ENCODE data around the gene OR2AP1. TPM values are rescaled to one million over a fixed set of nuclear protein-coding genes. Genes with fewer than 3 reads are reported as not detected.

OR2AP1 gene
- total RNA-seq, 1 experiment from 2014 or later, result not detected

DNA sequence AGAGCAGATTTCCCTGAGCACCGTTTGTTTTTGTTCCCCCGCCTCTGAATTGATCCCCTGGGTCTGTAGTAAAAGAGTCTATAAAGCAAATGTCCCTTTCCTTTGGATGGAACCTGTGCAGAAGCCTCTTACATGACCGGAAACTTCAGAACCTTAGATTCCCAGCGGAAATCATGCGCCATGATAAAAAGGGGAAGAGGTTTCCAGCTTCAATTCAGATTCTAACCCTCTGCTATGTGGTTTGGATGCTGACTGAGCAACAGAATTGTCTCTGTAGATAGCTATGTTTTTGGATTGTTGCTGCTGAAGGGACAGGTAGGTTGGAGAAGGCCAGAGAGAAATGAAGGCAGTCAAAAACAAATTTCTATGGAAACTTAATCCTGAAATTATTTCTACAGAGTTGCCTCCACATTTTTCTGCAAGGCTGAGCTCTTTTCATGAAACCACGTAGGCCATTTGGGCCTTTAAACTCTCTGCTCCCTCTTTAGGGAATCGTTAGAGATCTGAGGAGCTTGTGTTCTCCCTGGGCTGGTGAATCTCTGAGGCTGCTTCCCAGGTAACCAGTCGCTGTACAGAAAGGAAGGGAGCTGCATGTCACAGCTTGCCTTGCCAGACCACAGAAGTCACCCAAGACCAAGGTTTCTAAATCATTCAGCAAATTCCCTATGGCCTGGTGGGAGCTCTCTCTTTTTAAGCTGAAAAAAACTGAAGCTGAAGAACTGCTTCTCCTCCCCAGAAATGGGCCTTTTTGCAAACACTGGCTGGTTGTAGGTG lies 35.7 kb downstream of the OR2AP1 start:
- H3K4me1 ChIP-seq (ENCODE audit: control insufficient read depth, insufficient read depth, low read length), result no peaks in the 10 kb centered on the region
- H3K27me3 ChIP-seq (ENCODE audit: control insufficient read depth, insufficient read depth, low read length), result peaks cover 2% of the 10 kb centered on the region; the same call in 1 of the 2 replicates
- POLR2A ChIA-PET, result no interaction called here
- no peak for DNase-seq (ENCODE audit: low read depth, low spot score)
- no peak overlapping the region for H3K27ac ChIP-seq (ENCODE audit: low read length)
- intact Hi-C loops (cut with micrococcal nuclease; ENCODE audit: unreplicated experiment) (no loop called here), in situ Hi-C loops (cut with HindIII; ENCODE audit: low pct_unique_long_range_greater_than_20kb, low sequenced_read_pairs) (no loop called here)
- no peaks in the 10 kb centered on the region for H3K36me3 ChIP-seq (ENCODE audit: control insufficient read depth, insufficient read depth, low read length)
- no TSS peak for BruUV-seq (replicated peaks)
- no peak for ATAC-seq
- TF ChIP-seq TCF7L2 (IDR thresholded peaks at IDR 0.05; ENCODE audit: low read depth, low read length) (no peak), POLR2AphosphoS5 (IDR thresholded peaks at IDR 0.05; ENCODE audit: low read depth, low read length) (no peak), SIN3A (IDR thresholded peaks at IDR 0.05; ENCODE audit: borderline replicate concordance, insufficient read depth, low read depth, low read length) (no peak)
- TF ChIP-seq, protein P1, sequence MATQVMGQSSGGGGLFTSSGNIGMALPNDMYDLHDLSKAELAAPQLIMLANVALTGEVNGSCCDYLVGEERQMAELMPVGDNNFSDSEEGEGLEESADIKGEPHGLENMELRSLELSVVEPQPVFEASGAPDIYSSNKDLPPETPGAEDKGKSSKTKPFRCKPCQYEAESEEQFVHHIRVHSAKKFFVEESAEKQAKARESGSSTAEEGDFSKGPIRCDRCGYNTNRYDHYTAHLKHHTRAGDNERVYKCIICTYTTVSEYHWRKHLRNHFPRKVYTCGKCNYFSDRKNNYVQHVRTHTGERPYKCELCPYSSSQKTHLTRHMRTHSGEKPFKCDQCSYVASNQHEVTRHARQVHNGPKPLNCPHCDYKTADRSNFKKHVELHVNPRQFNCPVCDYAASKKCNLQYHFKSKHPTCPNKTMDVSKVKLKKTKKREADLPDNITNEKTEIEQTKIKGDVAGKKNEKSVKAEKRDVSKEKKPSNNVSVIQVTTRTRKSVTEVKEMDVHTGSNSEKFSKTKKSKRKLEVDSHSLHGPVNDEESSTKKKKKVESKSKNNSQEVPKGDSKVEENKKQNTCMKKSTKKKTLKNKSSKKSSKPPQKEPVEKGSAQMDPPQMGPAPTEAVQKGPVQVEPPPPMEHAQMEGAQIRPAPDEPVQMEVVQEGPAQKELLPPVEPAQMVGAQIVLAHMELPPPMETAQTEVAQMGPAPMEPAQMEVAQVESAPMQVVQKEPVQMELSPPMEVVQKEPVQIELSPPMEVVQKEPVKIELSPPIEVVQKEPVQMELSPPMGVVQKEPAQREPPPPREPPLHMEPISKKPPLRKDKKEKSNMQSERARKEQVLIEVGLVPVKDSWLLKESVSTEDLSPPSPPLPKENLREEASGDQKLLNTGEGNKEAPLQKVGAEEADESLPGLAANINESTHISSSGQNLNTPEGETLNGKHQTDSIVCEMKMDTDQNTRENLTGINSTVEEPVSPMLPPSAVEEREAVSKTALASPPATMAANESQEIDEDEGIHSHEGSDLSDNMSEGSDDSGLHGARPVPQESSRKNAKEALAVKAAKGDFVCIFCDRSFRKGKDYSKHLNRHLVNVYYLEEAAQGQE (IDR thresholded peaks at IDR 0.05; ENCODE audit: insufficient read depth in 1 of 2, low read depth in 2 of 2, low read length in 1 of 2), result no peak
- TF ChIP-seq, protein P2, sequence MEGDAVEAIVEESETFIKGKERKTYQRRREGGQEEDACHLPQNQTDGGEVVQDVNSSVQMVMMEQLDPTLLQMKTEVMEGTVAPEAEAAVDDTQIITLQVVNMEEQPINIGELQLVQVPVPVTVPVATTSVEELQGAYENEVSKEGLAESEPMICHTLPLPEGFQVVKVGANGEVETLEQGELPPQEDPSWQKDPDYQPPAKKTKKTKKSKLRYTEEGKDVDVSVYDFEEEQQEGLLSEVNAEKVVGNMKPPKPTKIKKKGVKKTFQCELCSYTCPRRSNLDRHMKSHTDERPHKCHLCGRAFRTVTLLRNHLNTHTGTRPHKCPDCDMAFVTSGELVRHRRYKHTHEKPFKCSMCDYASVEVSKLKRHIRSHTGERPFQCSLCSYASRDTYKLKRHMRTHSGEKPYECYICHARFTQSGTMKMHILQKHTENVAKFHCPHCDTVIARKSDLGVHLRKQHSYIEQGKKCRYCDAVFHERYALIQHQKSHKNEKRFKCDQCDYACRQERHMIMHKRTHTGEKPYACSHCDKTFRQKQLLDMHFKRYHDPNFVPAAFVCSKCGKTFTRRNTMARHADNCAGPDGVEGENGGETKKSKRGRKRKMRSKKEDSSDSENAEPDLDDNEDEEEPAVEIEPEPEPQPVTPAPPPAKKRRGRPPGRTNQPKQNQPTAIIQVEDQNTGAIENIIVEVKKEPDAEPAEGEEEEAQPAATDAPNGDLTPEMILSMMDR (IDR thresholded peaks at IDR 0.05), result no peak
- H3K9me3 ChIP-seq (ENCODE audit: control insufficient read depth, insufficient read depth, low read depth, low read length), result no peaks in the 10 kb centered on the region
- no peak overlapping the region for H3K4me3 ChIP-seq (ENCODE audit: low read depth in 2 of 2, low read length in 2 of 2)
- CTCF ChIA-PET, result no interaction called here

DNA sequence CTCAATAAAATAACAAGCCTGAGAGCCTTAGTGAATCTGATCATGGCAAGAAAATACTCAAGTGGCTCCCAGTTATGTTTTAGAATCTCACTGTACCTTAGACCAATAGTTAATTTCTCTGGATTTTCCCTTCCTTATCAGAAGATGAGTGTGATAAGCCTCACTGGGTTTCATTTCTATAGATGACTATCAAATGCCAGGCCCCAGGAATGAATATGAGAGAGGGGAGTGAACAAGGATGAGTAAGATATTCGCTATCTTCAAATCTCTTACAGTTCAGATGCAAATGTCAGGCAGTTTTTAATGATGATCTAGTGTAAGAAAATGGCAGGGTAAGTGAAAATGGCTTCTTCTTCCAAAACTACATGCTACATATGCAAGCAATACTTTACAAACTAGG lies 38.3 kb downstream of the OR2AP1 start:
- ATAC-seq, result no peak
- intact Hi-C loops (cut with micrococcal nuclease; ENCODE audit: unreplicated experiment), result no loop called here
- in situ Hi-C loops (cut with HindIII; ENCODE audit: low pct_unique_long_range_greater_than_20kb, low sequenced_read_pairs), result no loop called here

More for the DNA sequence above, 38.3 kb downstream of the OR2AP1 start:
- Histone ChIP-seq H3K4me1 (ENCODE audit: control insufficient read depth, insufficient read depth, low read length) (no peaks in the 10 kb centered on the region), H3K27ac (ENCODE audit: low read length) (no peak overlapping the region), H3K36me3 (ENCODE audit: control insufficient read depth, insufficient read depth, low read length) (no peaks in the 10 kb centered on the region), H3K4me3 (ENCODE audit: low read depth in 2 of 2, low read length in 2 of 2) (no peak overlapping the region), H3K27me3 (ENCODE audit: control insufficient read depth, insufficient read depth, low read length) (peaks cover 2% of the 10 kb centered on the region; the same call in 1 of the 2 replicates), H3K9me3 (ENCODE audit: control insufficient read depth, insufficient read depth, low read depth, low read length) (peaks cover 11% of the 10 kb centered on the region; the same call in 1 of the 2 replicates)
- POLR2A ChIA-PET, result no interaction called here
- no peak for DNase-seq (ENCODE audit: low read depth, low spot score)
- CTCF ChIA-PET, result no interaction called here
- TF ChIP-seq, protein P1 (IDR thresholded peaks at IDR 0.05; ENCODE audit: insufficient read depth in 1 of 2, low read depth in 2 of 2, low read length in 1 of 2), result no peak
- no peak for TF ChIP-seq SIN3A (IDR thresholded peaks at IDR 0.05; ENCODE audit: borderline replicate concordance, insufficient read depth, low read depth, low read length)
- TF ChIP-seq POLR2AphosphoS5 (IDR thresholded peaks at IDR 0.05; ENCODE audit: low read depth, low read length), result no peak
- TF ChIP-seq, protein P2 (IDR thresholded peaks at IDR 0.05), result no peak
- TF ChIP-seq TCF7L2 (IDR thresholded peaks at IDR 0.05; ENCODE audit: low read depth, low read length), result no peak
- BruUV-seq (replicated peaks), result no TSS peak
